CD14-positive monocyte (primary cell): ENCODE results near the gene ERBB4. TPM values are rescaled to one million over a fixed set of nuclear protein-coding genes. Genes with fewer than 3 reads are reported as not detected.
"Not testable (repeated sequence)": the region's sequence is repeated elsewhere in the genome, so short reads cannot be mapped to it uniquely, and the experiment has no call there.

Experiments used
- DNase-seq, 3 donors: peaks; one replicate each; pipeline ENCODE4 v3.0.0-alpha.2; 2011 to 2022
- H2AFZ ChIP-seq: 2 replicates; pipeline ENCODE4 v1.6.0; 2012; ENCODE audit warnings: mild to moderate bottlenecking, low read depth, low read length, inconsistent platforms; ENCODE audit not compliant: insufficient read depth, poor library complexity, severe bottlenecking
- H3K27ac ChIP-seq, 2 donors: 1 replicate in 1 of 2; 2 replicates in 1 of 2; pipeline ENCODE4 v1.5.1; 2012 to 2013; ENCODE audit warnings: low read length in 2 of 2, control low read depth in 1 of 2, inconsistent platforms in 1 of 2, low read depth in 1 of 2, mild to moderate bottlenecking in 1 of 2
- H3K27me3 ChIP-seq, 2 donors: one replicate each; pipeline versions ENCODE4 v1.6.0 to v1.6.1; 2011 to 2013; ENCODE audit warnings: low read length in 2 of 2; ENCODE audit not compliant: control insufficient read depth in 2 of 2, insufficient read depth in 2 of 2
- H3K36me3 ChIP-seq, 2 donors: replicated peaks in 1 of 2; 1 replicate in 1 of 2; 2 replicates in 1 of 2; pipeline versions ENCODE4 v1.5.1 to v1.6.1; 2012 to 2013; ENCODE audit warnings: low read length in 2 of 2, control low read depth in 1 of 2, inconsistent platforms in 1 of 2, mild to moderate bottlenecking in 1 of 2; ENCODE audit not compliant: insufficient read depth in 2 of 2, control insufficient read depth in 1 of 2
- H3K4me1 ChIP-seq, 2 donors: 1 replicate in 1 of 2; 2 replicates in 1 of 2; pipeline versions ENCODE4 v1.5.1 to v1.6.1; 2012 to 2013; ENCODE audit warnings: low read length in 2 of 2, control low read depth in 1 of 2, inconsistent platforms in 1 of 2, mild to moderate bottlenecking in 1 of 2, moderate library complexity in 1 of 2; ENCODE audit not compliant: insufficient read depth in 2 of 2, control insufficient read depth in 1 of 2
- H3K4me2 ChIP-seq: replicated peaks from 2 replicates; pipeline ENCODE3; 2012; ENCODE audit warnings: low read length, moderate library complexity, mild to moderate bottlenecking; ENCODE audit not compliant: poor library complexity, severe bottlenecking; ENCODE audit errors: extremely low read depth
- H3K4me3 ChIP-seq, 3 experiments: fragments of 200-600 bp in 1 of 3; sonication (generic) in 1 of 3; replicated peaks in 1 of 3; 1 replicate in 2 of 3; 2 replicates in 1 of 3; pipeline ENCODE4 v1.5.1; 2011 to 2013; ENCODE audit warnings: low read length in 3 of 3, mild to moderate bottlenecking in 3 of 3, control low read depth in 2 of 3, low read depth in 2 of 3, inconsistent platforms in 1 of 3, moderate library complexity in 1 of 3
- H3K79me2 ChIP-seq: 2 replicates; pipeline ENCODE4 v1.6.0; 2012; ENCODE audit warnings: mild to moderate bottlenecking, control low read depth, inconsistent platforms, low read length, moderate library complexity; ENCODE audit not compliant: insufficient read depth
- H3K9ac ChIP-seq: 2 replicates; pipeline ENCODE4 v1.6.0; 2017; ENCODE audit warnings: low read length, mild to moderate bottlenecking; ENCODE audit not compliant: insufficient read depth, poor library complexity, severe bottlenecking
- H3K9me3 ChIP-seq, 2 donors: replicated peaks in 1 of 2; 1 replicate in 1 of 2; 2 replicates in 1 of 2; pipeline versions ENCODE4 v1.5.1 to v1.6.1; 2012 to 2013; ENCODE audit warnings: low read length in 2 of 2, control low read depth in 1 of 2; ENCODE audit not compliant: control insufficient read depth in 1 of 2, insufficient read depth in 1 of 2
- H4K20me1 ChIP-seq: 2 replicates; pipeline ENCODE4 v1.6.0; 2012; ENCODE audit warnings: mild to moderate bottlenecking, low read length, control low read depth, moderate library complexity; ENCODE audit not compliant: insufficient read depth
- H3K27ac Mint-ChIP-seq, 7 donors: one replicate each; pipeline ENCODE4 v1.8.0; 2020; ENCODE audit warnings: mild to moderate bottlenecking in 7 of 7, mixed read lengths in 7 of 7, moderate library complexity in 6 of 7, inconsistent platforms in 2 of 7
- H3K27me3 Mint-ChIP-seq, 3 donors: one replicate each; pipeline ENCODE4 v1.8.0; 2021 to 2022; ENCODE audit warnings: low read depth in 3 of 3, mild to moderate bottlenecking in 3 of 3, mixed read lengths in 3 of 3, moderate library complexity in 3 of 3, inconsistent platforms in 1 of 3
- H3K36me3 Mint-ChIP-seq, 2 donors: one replicate each; pipeline ENCODE4 v1.8.0; 2020; ENCODE audit warnings: mixed read lengths in 2 of 2, inconsistent platforms in 1 of 2, mild to moderate bottlenecking in 1 of 2
- H3K4me1 Mint-ChIP-seq: one replicate; pipeline ENCODE4 v1.8.0; 2020; ENCODE audit warnings: mild to moderate bottlenecking, mixed read lengths
- H3K4me3 Mint-ChIP-seq, 2 donors: one replicate each; pipeline ENCODE4 v1.8.0; 2020; ENCODE audit warnings: mild to moderate bottlenecking in 2 of 2, mixed read lengths in 2 of 2, moderate library complexity in 1 of 2
- H3K9me3 Mint-ChIP-seq, 7 donors: one replicate each; pipeline ENCODE4 v1.8.0; 2020 to 2022; ENCODE audit warnings: mixed read lengths in 7 of 7, mild to moderate bottlenecking in 6 of 7, moderate library complexity in 6 of 7, inconsistent platforms in 2 of 7
- CTCF ChIP-seq: fragments of 200-600 bp; IDR thresholded peaks from one replicate; pipeline ENCODE4 v1.8.0; 2022; ENCODE audit warnings: antibody characterized with exemption, mild to moderate bottlenecking
- WGBS: methylation state at CpG from one replicate; pipeline ENCODE4 v1.1.5; 2013; ENCODE audit warnings: missing lambda C conversion rate; ENCODE audit not compliant: insufficient coverage; 5-methylcytosine and 5-hydroxymethylcytosine counted together
- intact Hi-C, 2 donors: fragments of 100-400 bp; cut with micrococcal nuclease; formaldehyde crosslinking; loops; one replicate each; pipeline versions ENCODE4 v1.15.0 to v1.15.1; 2023
- polyA plus RNA-seq, 3 donors: library from polyadenylated mRNA; depleted of rRNA in 1 of 3; unstranded in 2 of 3; stranded (reverse) in 1 of 3; fragments of 300-500 nt in 2 of 3; fragments of >200 nt in 1 of 3; fragmentation: Illumina TruSeq in 2 of 3; gene quantifications; 1 replicate in 2 of 3; 2 replicates in 1 of 3; pipeline ENCODE4 v1.2.3, GENCODE V29; 2012 to 2021

ERBB4 gene
- polyA plus RNA-seq, 3 donors: not detected

DNA sequence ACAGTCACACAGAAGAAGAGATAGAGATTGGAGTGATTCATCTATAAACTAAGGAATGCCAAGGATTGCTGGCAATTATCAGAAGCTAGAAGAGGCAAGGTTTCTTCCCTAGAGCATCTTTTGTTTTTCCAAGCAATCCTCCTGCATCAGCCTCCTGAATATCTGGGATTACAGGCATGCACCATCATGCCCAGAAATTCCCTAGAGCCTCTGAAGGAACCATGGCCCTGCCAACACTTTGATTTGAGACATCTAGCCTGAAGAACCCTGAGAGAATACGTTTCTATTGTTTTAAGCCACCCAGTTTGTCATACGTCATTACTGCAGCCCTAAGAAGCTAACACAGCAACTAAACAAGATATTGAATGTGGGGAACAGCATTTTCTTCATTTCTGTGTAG, 525.0 kb downstream of the ERBB4 start:
- Histone ChIP-seq H3K4me1 (no peaks in the 10 kb centered on the region), H4K20me1 (no peaks in the 10 kb centered on the region), H3K9ac (no peak overlapping the region), H3K4me2 (no peak overlapping the region), H3K4me3 (no peak overlapping the region), H3K27me3 (no peaks in the 10 kb centered on the region), H3K9me3 (peaks cover 0 to 11% of the 10 kb centered on the region in 2 donors), H3K79me2 (no peaks in the 10 kb centered on the region), H3K36me3 (no peaks in the 10 kb centered on the region), H2AFZ (no peak overlapping the region), H3K27ac (no peak overlapping the region)
- no peak overlapping the region for H3K4me3 Mint-ChIP-seq
- H3K27me3 Mint-ChIP-seq: no peaks in the 10 kb centered on the region
- H3K9me3 Mint-ChIP-seq: peaks cover 0 to 6% (median 4%) of the 10 kb centered on the region in 7 donors
- WGBS: no CpG with 5 or more reads among the region's 2 CpGs
- no peak overlapping the region for H3K27ac Mint-ChIP-seq
- no peak for DNase-seq
- H3K4me1 Mint-ChIP-seq: no peaks in the 10 kb centered on the region
- H3K36me3 Mint-ChIP-seq: no peaks in the 10 kb centered on the region
- no peak for TF ChIP-seq CTCF
- intact Hi-C loops: no loop called here

DNA sequence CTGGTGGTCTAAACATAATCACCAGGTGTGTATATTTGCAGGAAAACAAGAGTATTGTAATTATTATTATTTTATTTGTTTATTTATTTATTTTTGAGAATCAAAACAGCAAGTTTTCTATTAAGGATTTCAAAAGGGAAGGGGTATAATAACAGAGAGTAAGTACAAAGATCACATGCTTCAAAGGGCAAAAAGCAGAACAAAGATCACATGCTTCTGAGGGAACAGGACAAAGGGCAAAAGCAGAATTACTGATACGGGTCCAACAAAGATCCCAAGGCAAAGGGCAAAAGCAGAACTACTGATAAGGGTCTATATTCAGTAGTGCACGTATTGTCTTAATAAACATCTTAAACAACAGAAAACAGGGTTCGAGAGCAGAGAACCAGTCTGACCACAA, 528.3 kb downstream of the ERBB4 start:
- H3K79me2 ChIP-seq, H3K27me3 Mint-ChIP-seq, H3K9me3 Mint-ChIP-seq, H3K4me3 ChIP-seq, H2AFZ ChIP-seq, H3K4me1 Mint-ChIP-seq, H3K27ac Mint-ChIP-seq, H3K36me3 Mint-ChIP-seq, H3K9ac ChIP-seq, H3K27ac ChIP-seq, H3K4me3 Mint-ChIP-seq, H3K4me1 ChIP-seq, H3K27me3 ChIP-seq, DNase-seq, intact Hi-C loops, H3K4me2 ChIP-seq, H3K36me3 ChIP-seq, H4K20me1 ChIP-seq: not testable (repeated sequence)
- 40% methylated on average over 1 of the region's 3 CpGs for WGBS
- peaks cover 0 to 11% of the 10 kb centered on the region in 2 donors for H3K9me3 ChIP-seq
